Activated T-helper 2 cell treated with anti-CD3 and anti-CD28 coated beads, Interferon-gamma antibody, Interleukin-2, Interleukin-4, amounts not matched to agents 10 μg/mL and 5 μg/mL and 100 μg/mL, durations not matched to agents 14 hours and 24 hours and 36 hours (primary cell): ENCODE results near the gene CSMD2. TPM values are rescaled to one million over a fixed set of nuclear protein-coding genes. Genes with fewer than 3 reads are reported as not detected.

ENCODE experiments used
- DNase-seq: peaks from one replicate; pipeline ENCODE4 v3.0.0; 2021; ENCODE audit warnings: low spot score
- H3K27ac Mint-ChIP-seq: one replicate; pipeline ENCODE4 v1.8.0; 2021; ENCODE audit warnings: mixed read lengths
- H3K27me3 Mint-ChIP-seq: one replicate; pipeline ENCODE4 v1.8.0; 2021; ENCODE audit warnings: low read depth, mixed read lengths
- H3K36me3 Mint-ChIP-seq: one replicate; pipeline ENCODE4 v1.8.0; 2021; ENCODE audit warnings: low read depth, mixed read lengths
- H3K4me1 Mint-ChIP-seq: one replicate; pipeline ENCODE4 v1.8.0; 2021; ENCODE audit warnings: low read depth, mixed read lengths
- H3K4me3 Mint-ChIP-seq: one replicate; pipeline ENCODE4 v1.8.0; 2021; ENCODE audit warnings: low read depth, mild to moderate bottlenecking, moderate library complexity, mixed read lengths
- H3K9me3 Mint-ChIP-seq: one replicate; pipeline ENCODE4 v1.8.0; 2021; ENCODE audit warnings: mixed read lengths
- intact Hi-C: fragments of 100-400 bp; cut with micrococcal nuclease; formaldehyde crosslinking; loops from one replicate; pipeline ENCODE4 v1.15.1; 2023
- total RNA-seq: library from RNA; stranded (reverse); gene quantifications from 2 replicates; pipeline ENCODE4 v1.2.3, GENCODE V29; 2022

The CSMD2 gene
- total RNA-seq, 1 donor from 2014 or later = not detected

DNA sequence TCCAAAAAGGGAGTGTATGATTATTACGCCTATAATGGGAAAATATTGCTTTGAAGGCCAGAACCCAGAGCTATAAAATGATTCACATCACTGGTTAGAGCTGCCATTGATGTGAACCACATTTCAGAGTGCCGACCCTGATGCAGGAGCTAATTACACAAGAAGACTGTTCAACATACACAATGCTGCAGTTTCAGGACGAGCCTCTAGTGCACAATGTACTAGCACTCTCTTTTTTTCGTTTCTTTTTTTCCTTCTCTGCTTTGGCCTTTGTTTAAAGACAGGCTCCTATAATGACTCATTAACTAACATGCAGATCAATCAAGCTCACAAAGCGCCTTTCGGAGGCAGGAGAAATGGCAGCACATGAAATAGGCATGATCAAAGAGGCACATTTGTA lies 367.2 kb downstream of the CSMD2 start:
- Mint-ChIP-seq H3K27me3 (no peaks in the 10 kb centered on the region), H3K36me3 (no peaks in the 10 kb centered on the region), H3K4me1 (no peaks in the 10 kb centered on the region), H3K4me3 (no peak overlapping the region), H3K27ac (no peak overlapping the region), H3K9me3 (peaks cover 15% of the 10 kb centered on the region)
- intact Hi-C loops = no loop called here
- DNase-seq = no peak

DNA sequence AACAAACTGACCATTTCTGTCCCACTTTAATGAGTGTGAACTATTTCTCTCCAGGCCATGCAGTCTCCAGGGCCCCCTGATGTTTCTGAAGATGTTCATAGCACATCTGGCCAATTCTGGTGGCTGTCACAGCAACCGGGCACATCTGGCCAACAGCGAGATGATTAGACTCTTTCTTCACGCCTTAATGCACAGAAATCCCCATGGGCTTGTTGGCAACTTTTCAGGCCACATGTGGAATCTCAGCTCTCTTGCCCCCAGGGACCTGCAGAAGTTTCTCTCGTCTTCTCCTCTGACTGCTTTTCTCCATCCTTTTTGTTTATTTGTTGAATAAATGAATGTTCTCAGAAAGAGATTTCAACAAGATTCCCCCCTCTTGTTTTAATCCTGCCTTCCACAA lies 372.4 kb downstream of the CSMD2 start:
- Mint-ChIP-seq H3K9me3 (peaks cover 15% of the 10 kb centered on the region), H3K4me3 (no peak overlapping the region), H3K27me3 (no peaks in the 10 kb centered on the region), H3K4me1 (no peaks in the 10 kb centered on the region), H3K27ac (no peak overlapping the region), H3K36me3 (no peaks in the 10 kb centered on the region)
- no peak for DNase-seq
- intact Hi-C loops = no loop called here

GRCh38 chr1:33792216-33792615 lies 372.8 kb downstream of the CSMD2 start:
- no peak overlapping the region for H3K27ac Mint-ChIP-seq
- H3K4me1 Mint-ChIP-seq = no peaks in the 10 kb centered on the region
- DNase-seq = no peak
- no peak overlapping the region for H3K4me3 Mint-ChIP-seq
- H3K36me3 Mint-ChIP-seq = no peaks in the 10 kb centered on the region
- H3K27me3 Mint-ChIP-seq = no peaks in the 10 kb centered on the region
- intact Hi-C loops = no loop called here
- H3K9me3 Mint-ChIP-seq = peaks cover 11% of the 10 kb centered on the region

DNA sequence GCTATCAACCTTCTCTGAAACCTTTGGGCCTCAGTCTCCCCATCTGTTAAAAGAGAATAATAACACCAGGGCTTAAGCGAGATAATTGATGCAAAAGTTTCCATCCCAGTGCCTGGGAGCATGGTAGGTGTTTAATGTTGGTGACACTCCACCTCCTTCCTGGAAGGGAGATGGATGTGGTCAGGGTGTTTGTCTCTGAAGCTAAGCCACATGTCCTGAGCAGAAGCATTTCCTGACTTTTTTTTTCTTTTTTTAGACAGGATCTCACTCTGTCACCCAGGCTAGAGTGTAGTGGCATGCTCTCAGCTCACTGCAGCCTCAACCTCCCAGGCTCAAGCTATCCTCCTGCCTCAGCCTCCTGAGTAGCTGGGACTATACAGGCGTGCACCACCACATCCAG lies 373.8 kb downstream of the CSMD2 start:
- Mint-ChIP-seq H3K36me3 (no peaks in the 10 kb centered on the region), H3K4me3 (no peak overlapping the region), H3K9me3 (peaks cover 3% of the 10 kb centered on the region), H3K27ac (no peak overlapping the region), H3K4me1 (no peaks in the 10 kb centered on the region), H3K27me3 (no peaks in the 10 kb centered on the region)
- no peak for DNase-seq
- intact Hi-C loops = no loop called here

DNA sequence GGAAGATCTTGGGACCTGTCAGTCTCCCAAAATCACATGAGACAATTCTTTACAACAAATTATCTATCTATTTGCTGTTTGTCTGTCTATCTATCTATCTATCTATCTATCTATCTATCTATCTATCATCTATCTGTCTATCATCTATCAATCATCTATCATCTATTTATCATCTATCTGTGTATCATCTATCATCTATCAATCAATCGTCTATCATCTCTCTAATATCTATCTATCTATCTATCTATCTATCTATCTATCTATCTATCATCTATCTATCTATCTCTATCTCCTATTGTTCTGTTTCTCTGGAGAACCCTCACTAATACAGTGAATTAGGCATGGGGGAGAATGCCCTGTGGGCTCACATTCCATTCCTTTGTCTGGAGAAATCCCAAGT lies 374.5 kb downstream of the CSMD2 start:
- intact Hi-C loops = no loop called here

DNA sequence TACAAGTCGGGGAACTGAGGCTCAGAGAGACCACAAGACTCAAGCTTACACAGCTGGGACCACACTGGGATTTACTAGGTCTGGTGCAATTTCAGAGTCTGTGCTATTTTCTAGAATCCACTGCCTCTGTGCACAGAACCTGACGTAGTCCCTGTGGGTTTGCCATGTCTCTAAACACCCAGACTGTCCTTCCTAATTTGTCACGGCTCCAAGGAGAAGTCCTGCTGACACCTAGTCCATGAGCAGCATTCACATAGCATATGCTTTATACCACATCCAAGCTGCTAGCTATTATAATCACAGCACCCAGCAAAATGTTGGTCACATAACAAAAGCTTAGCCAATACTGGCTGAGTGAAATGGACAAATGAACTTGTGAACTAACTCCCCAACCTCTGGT lies 380.2 kb downstream of the CSMD2 start:
- intact Hi-C loops = no loop called here
- H3K27me3 Mint-ChIP-seq = no peaks in the 10 kb centered on the region
- H3K27ac Mint-ChIP-seq = no peak overlapping the region
- H3K4me3 Mint-ChIP-seq = no peak overlapping the region
- no peaks in the 10 kb centered on the region for H3K36me3 Mint-ChIP-seq
- DNase-seq = no peak
- H3K4me1 Mint-ChIP-seq = no peaks in the 10 kb centered on the region
- H3K9me3 Mint-ChIP-seq = no peaks in the 10 kb centered on the region

More for the DNA sequence above, 374.5 kb downstream of the CSMD2 start:
- Mint-ChIP-seq H3K4me3 (no peak overlapping the region), H3K4me1 (no peaks in the 10 kb centered on the region), H3K9me3 (no peaks in the 10 kb centered on the region), H3K27me3 (no peaks in the 10 kb centered on the region), H3K36me3 (no peaks in the 10 kb centered on the region), H3K27ac (no peak overlapping the region)
- no peak for DNase-seq

DNA sequence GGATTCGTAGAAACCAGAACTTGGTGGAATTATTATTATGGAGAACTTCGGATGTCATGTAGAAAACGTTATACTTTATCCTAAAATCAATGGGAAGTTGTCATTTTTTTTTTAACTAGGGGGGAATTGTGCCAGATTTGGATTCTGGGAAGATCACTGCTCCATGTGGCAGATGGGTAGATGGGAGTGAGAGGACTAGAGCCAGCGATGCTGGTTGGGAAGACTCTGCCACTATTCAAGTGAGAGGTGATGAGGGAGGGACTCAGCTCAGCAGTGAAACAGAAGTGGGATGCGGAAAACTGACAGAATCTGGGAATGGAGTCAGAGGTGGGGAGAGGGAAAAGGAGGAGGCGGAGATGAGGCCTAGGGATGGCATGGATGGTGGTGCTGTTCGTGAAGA lies 382.3 kb downstream of the CSMD2 start:
- H3K27me3 Mint-ChIP-seq = no peaks in the 10 kb centered on the region
- H3K27ac Mint-ChIP-seq = no peak overlapping the region
- DNase-seq = no peak
- intact Hi-C loops = no loop called here
- H3K4me1 Mint-ChIP-seq = no peaks in the 10 kb centered on the region
- no peaks in the 10 kb centered on the region for H3K9me3 Mint-ChIP-seq
- H3K36me3 Mint-ChIP-seq = no peaks in the 10 kb centered on the region
- H3K4me3 Mint-ChIP-seq = no peak overlapping the region

DNA sequence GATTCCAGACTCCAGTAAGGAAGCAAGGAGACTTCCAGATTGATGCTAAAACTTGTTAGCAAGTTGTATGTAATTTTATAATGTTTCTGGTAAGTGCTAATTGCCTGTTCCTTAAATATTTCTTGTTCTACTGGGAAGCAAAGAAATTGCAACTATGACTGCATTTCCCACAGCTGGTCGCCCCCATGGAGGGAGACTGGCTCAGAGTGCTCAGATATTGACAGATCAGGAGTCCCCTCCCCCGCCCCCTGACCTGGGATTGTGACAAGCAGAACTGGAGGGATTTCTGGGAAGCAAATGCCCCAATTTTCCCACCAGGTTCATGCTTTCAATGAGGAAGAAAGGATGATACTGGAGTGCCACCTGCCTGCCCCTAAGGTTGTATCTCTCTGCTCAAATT lies 383.4 kb downstream of the CSMD2 start:
- no peak overlapping the region for H3K4me3 Mint-ChIP-seq
- H3K27ac Mint-ChIP-seq = no peak overlapping the region
- H3K36me3 Mint-ChIP-seq = no peaks in the 10 kb centered on the region
- intact Hi-C loops = no loop called here
- H3K9me3 Mint-ChIP-seq = no peaks in the 10 kb centered on the region
- DNase-seq = no peak
- no peaks in the 10 kb centered on the region for H3K27me3 Mint-ChIP-seq
- H3K4me1 Mint-ChIP-seq = no peaks in the 10 kb centered on the region

DNA sequence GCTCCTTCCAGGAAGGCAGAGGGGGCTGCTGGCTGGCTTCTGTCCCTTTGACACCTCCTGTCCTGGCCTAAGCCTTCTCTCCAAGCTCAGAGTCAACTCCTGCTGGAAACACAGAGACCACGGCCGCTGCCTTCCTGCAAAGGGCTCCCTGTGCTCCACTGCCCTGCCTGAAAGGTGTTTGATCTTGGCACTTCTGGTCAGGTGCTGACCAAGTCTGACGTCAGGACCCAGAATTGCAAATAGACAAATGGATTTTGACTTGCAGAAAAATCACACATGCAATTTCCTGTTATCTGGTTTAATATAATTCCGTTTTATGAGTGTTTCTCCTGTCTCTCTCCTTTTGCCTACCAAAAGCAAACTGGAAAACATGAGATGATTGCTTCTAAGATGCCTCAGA lies 387.7 kb downstream of the CSMD2 start:
- Mint-ChIP-seq H3K4me1 (no peaks in the 10 kb centered on the region), H3K4me3 (no peak overlapping the region), H3K9me3 (no peaks in the 10 kb centered on the region), H3K27ac (no peak overlapping the region), H3K36me3 (no peaks in the 10 kb centered on the region), H3K27me3 (no peaks in the 10 kb centered on the region)
- intact Hi-C loops = no loop called here
- no peak for DNase-seq

GRCh38 chr1:33768821-33769220 lies 396.2 kb downstream of the CSMD2 start:
- H3K27ac Mint-ChIP-seq = no peak overlapping the region
- no peaks in the 10 kb centered on the region for H3K9me3 Mint-ChIP-seq
- no peaks in the 10 kb centered on the region for H3K4me1 Mint-ChIP-seq
- intact Hi-C loops = no loop called here
- DNase-seq = no peak
- H3K27me3 Mint-ChIP-seq = no peaks in the 10 kb centered on the region
- H3K36me3 Mint-ChIP-seq = no peaks in the 10 kb centered on the region
- no peak overlapping the region for H3K4me3 Mint-ChIP-seq

DNA sequence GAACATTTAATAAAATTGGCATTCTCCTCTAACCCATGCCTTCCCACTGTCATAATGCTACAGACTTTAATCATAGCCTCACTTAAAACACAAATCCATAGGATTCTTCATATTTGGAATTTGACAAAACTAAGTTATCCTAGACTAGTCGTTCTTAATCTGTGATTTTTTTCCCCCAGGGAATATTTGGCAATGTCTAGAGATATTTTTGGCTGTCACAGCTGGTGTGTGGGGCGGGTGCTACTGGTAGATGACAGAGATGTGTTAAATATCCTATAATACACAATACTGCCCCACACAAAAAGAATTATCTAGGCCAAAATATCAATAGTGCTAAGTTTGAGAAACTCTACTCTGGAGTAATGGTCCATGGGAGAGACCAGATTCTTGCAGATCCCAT lies 396.9 kb downstream of the CSMD2 start:
- Mint-ChIP-seq H3K27ac (no peak overlapping the region), H3K4me1 (no peaks in the 10 kb centered on the region), H3K4me3 (no peak overlapping the region), H3K36me3 (no peaks in the 10 kb centered on the region), H3K27me3 (no peaks in the 10 kb centered on the region), H3K9me3 (no peaks in the 10 kb centered on the region)
- DNase-seq = no peak
- intact Hi-C loops = no loop called here

DNA sequence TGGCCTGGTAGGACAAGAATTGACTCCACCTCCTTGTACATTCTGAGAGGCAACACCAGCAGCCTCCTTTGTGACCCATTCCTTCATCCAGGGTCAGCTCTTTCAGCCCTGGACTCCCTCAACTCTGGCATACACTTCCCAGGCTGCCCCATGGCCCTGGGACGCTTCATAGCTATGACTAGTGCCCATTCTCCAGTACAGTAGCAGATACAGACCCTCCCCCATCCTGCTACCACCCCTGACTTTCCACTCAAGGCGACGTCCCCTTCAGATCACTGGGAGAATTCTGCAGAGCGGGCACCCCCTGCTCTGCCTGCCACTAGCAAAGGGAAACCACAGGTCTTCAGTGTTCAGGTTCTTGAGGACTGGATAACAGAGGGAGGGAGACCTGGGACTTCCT lies 400.9 kb downstream of the CSMD2 start:
- DNase-seq = no peak
- Mint-ChIP-seq H3K4me1 (no peaks in the 10 kb centered on the region), H3K36me3 (no peaks in the 10 kb centered on the region), H3K27ac (no peak overlapping the region), H3K27me3 (no peaks in the 10 kb centered on the region), H3K4me3 (no peak overlapping the region), H3K9me3 (no peaks in the 10 kb centered on the region)
- intact Hi-C loops = no loop called here

GRCh38 chr1:33763406-33763805 lies 401.6 kb downstream of the CSMD2 start:
- H3K9me3 Mint-ChIP-seq = no peaks in the 10 kb centered on the region
- no peak overlapping the region for H3K4me3 Mint-ChIP-seq
- no peak for DNase-seq
- H3K27ac Mint-ChIP-seq = no peak overlapping the region
- intact Hi-C loops = no loop called here
- H3K36me3 Mint-ChIP-seq = no peaks in the 10 kb centered on the region
- no peaks in the 10 kb centered on the region for H3K4me1 Mint-ChIP-seq
- H3K27me3 Mint-ChIP-seq = no peaks in the 10 kb centered on the region

GRCh38 chr1:33762962-33763361 lies 402.1 kb downstream of the CSMD2 start:
- Mint-ChIP-seq H3K4me1 (no peaks in the 10 kb centered on the region), H3K27ac (no peak overlapping the region), H3K36me3 (no peaks in the 10 kb centered on the region), H3K9me3 (no peaks in the 10 kb centered on the region), H3K27me3 (no peaks in the 10 kb centered on the region), H3K4me3 (no peak overlapping the region)
- intact Hi-C loops = no loop called here
- DNase-seq = no peak
